ENCODE measurements around the gene IMPACT. TPM values are rescaled to one million over a fixed set of nuclear protein-coding genes. Genes with fewer than 3 reads are reported as not detected.

Gene IMPACT
- total and polyA plus RNA-seq, 3 donors from 2014 or later: 49.0 to 59.7 (median 50.4) TPM

DNA sequence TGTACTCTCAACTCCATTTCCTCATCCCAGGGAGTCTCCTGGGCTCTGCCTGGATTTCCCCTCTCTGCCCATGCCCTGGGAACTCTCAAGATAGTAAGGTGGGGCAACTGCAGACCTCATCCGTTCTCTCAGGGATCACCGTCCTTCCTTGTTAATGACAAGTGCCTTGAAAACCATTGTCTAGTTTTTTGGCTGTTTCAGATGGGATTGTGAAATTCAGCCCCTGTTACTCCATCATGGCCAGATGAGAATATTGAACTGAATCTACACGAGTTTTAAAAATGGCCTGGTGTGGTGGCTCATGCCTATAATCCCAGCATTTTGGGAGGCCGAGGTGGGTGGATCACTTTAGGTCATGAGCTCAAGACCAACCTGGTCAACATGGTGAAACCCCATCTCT lies 33.3 kb downstream of the IMPACT start:
- H3K4me3 ChIP-seq: no peak overlapping the region
- no peaks in the 10 kb centered on the region for H3K27me3 ChIP-seq
- TF ChIP-seq, protein P1, sequence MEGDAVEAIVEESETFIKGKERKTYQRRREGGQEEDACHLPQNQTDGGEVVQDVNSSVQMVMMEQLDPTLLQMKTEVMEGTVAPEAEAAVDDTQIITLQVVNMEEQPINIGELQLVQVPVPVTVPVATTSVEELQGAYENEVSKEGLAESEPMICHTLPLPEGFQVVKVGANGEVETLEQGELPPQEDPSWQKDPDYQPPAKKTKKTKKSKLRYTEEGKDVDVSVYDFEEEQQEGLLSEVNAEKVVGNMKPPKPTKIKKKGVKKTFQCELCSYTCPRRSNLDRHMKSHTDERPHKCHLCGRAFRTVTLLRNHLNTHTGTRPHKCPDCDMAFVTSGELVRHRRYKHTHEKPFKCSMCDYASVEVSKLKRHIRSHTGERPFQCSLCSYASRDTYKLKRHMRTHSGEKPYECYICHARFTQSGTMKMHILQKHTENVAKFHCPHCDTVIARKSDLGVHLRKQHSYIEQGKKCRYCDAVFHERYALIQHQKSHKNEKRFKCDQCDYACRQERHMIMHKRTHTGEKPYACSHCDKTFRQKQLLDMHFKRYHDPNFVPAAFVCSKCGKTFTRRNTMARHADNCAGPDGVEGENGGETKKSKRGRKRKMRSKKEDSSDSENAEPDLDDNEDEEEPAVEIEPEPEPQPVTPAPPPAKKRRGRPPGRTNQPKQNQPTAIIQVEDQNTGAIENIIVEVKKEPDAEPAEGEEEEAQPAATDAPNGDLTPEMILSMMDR (IDR thresholded peaks at IDR 0.05): no peak
- TF ChIP-seq POLR2A (IDR thresholded peaks at IDR 0.05): no peak
- H3K36me3 ChIP-seq (ENCODE audit: low read depth, missing control alignments): no peaks in the 10 kb centered on the region
- 90 to 93% methylated on average over 4 of the region's 4 CpGs for WGBS, 2 donors
- no peaks in the 10 kb centered on the region for H3K9me3 ChIP-seq
- no peak overlapping the region for H3K27ac ChIP-seq
- intact Hi-C loops (cut with DNase I; ENCODE audit: low total_unique reads): no loop called here
- DNase-seq: no peak
- no peaks in the 10 kb centered on the region for H3K4me1 ChIP-seq

DNA sequence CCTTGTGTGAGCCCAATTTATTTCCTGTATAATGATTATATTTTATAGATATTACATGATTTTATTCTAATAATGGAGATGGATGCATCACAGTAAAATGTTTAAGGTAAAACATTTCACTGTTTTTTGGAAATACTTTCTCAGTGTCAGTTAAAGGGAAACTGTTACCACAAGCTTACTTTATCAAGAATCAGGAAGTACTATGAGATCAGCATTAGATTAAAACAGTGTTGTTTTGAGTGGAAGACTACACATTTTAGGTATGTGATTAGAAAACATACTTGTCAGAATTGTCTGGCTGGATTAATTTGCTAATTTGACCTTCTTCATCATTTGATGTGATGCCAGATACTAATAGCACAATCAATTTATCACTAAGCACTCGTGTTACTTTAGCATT lies 33.9 kb downstream of the IMPACT start, which contains the start of gene HRH4:
TSS of gene HRH4 (plus strand) at position 250 of the 400 bp plus-strand sequence. CDS start at position 342, 92 bp downstream.
- intact Hi-C loops (cut with DNase I; ENCODE audit: low total_unique reads): no loop called here
- TF ChIP-seq POLR2A (IDR thresholded peaks at IDR 0.05): no peak
- TF ChIP-seq, protein P1 (IDR thresholded peaks at IDR 0.05): no peak
- no peak for DNase-seq
- Histone ChIP-seq H3K27ac (no peak within 1 kb of the TSS), H3K9me3 (no peaks in the 10 kb centered on the region), H3K36me3 (ENCODE audit: low read depth, missing control alignments) (no peaks in the 10 kb centered on the region), H3K4me3 (no peak within 1 kb of the TSS), H3K27me3 (no peaks in the 10 kb centered on the region), H3K4me1 (no peaks in the 10 kb centered on the region)
- 76 to 82% methylated on average over 1 of the region's 1 CpG for WGBS, 2 donors

DNA sequence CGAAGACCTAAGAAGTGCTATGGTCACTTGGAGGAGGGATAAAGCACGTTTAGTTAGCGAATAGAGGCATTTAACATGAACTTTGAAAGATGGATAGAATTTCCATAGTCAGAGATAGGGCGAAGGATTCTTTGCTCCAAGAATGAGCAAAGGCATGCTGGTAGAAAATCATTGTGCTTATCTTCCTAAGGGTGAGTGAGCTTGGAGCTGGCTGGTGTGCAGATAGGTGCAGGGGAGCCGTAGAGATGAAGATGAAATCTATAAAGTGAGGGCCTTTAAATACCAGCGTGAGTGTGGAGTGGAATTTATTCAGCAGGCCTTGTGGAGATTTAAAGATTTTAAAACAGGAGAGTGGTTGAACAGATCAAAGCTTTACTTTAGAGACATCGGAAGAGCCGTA lies 35.5 kb downstream of the IMPACT start:
- H3K4me1 ChIP-seq: no peaks in the 10 kb centered on the region
- no peaks in the 10 kb centered on the region for H3K9me3 ChIP-seq
- H3K27ac ChIP-seq: no peak overlapping the region
- H3K27me3 ChIP-seq: no peaks in the 10 kb centered on the region
- DNase-seq: no peak
- 87 to 94% methylated on average over 8 of the region's 8 CpGs for WGBS, 2 donors
- no peak for TF ChIP-seq POLR2A (IDR thresholded peaks at IDR 0.05)
- TF ChIP-seq, protein P1 (IDR thresholded peaks at IDR 0.05): no peak
- no peak overlapping the region for H3K4me3 ChIP-seq
- H3K36me3 ChIP-seq (ENCODE audit: low read depth, missing control alignments): no peaks in the 10 kb centered on the region
- intact Hi-C loops (cut with DNase I; ENCODE audit: low total_unique reads): no loop called here

DNA sequence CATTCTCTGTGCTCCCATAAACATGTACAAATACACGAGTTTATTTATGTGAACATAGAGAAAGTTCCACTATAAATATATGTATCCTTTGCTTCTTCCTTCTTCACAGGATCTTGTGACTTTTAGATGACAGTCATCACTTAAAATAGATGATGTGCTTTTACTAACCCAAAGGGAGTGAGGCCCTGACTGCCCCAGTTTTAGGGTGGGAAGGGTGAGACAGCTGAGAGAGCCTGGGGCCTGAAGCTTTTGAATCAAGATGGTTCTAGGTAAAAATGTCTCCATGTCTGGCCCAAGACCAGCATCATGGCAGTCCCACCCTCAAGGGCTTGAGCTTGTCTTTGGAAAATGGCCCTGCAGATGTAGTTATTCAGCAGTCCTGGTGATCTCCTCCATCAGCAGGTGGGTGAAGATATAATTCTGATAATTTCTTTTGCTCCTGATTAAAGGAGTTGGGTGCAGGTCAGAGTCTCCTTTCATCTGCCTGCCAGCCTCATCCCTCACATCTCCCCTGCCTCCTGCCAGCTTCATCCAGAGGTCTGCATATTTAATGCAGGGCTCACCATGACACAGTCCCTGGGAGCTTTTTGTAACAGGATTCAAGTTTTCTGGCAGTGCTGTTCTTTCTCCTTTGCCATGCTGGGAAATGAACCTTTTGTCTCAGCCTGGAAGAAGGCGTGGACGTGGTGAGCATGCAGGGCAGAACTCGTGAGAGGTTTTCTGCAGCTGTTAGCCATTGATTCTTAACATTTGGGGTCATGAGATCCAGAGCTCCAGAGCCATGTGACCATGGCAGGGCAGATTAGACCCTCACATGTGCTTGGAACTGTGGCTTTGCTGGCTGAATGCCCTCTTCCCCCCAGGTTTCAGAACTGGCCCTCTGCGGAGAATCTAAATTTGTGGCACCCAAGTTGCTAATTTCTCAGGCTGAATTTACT lies 36.6 kb downstream of the IMPACT start:
- intact Hi-C loops (cut with DNase I; ENCODE audit: low total_unique reads): no loop called here

More for the DNA sequence above, 36.6 kb downstream of the IMPACT start:
- H3K27me3 ChIP-seq: no peaks in the 10 kb centered on the region
- no peaks in the 10 kb centered on the region for H3K36me3 ChIP-seq (ENCODE audit: low read depth, missing control alignments)
- H3K9me3 ChIP-seq: no peaks in the 10 kb centered on the region
- whole genome bisulfite sequencing, 2 donors: 82 to 90% methylated on average over 5 of the region's 5 CpGs
- no peak for DNase-seq
- no peak overlapping the region for H3K4me3 ChIP-seq
- H3K4me1 ChIP-seq: no peaks in the 10 kb centered on the region
- TF ChIP-seq, protein P1 (IDR thresholded peaks at IDR 0.05): no peak
- TF ChIP-seq POLR2A (IDR thresholded peaks at IDR 0.05): no peak
- H3K27ac ChIP-seq: no peak overlapping the region

Data from testis (tissue), 3 donors.